DOHH2 (cell line): ENCODE results near the gene NET1.
"Not testable (repeated sequence)": the region's sequence is repeated elsewhere in the genome, so short reads cannot be mapped to it uniquely, and the experiment has no call there.

ENCODE experiments used
- H3F3A ChIP-seq: fragments of 200-600 bp; sonication (generic), shearing (Covaris generic); 2 replicates; pipeline ENCODE4 v1.6.0; 2016; ENCODE audit warnings: antibody characterized with exemption, mild to moderate bottlenecking; ENCODE audit not compliant: control insufficient read depth, insufficient read depth
- H3K27ac ChIP-seq: fragments of 200-600 bp; sonication (generic); 2 replicates; pipeline ENCODE4 v1.5.1; 2014; ENCODE audit warnings: low read depth, mild to moderate bottlenecking, low read length, moderate library complexity
- H3K27me3 ChIP-seq: fragments of 200-600 bp; sonication (generic); 2 replicates; pipeline ENCODE4 v1.6.1; 2014; ENCODE audit warnings: mild to moderate bottlenecking, low read length, mixed read lengths; ENCODE audit not compliant: control insufficient read depth
- H3K36me3 ChIP-seq: fragments of 200-600 bp; sonication (generic); 2 replicates; pipeline ENCODE4 v1.6.1; 2014; ENCODE audit warnings: mild to moderate bottlenecking, low read length, moderate library complexity, mixed read lengths; ENCODE audit not compliant: control insufficient read depth
- H3K4me1 ChIP-seq: fragments of 200-600 bp; sonication (generic); 2 replicates; pipeline ENCODE4 v1.6.1; 2014; ENCODE audit warnings: mild to moderate bottlenecking, low read length, mixed read lengths; ENCODE audit not compliant: control insufficient read depth
- H3K4me2 ChIP-seq: fragments of 200-600 bp; sonication (generic); 2 replicates; pipeline ENCODE4 v1.6.0; 2014; ENCODE audit warnings: mild to moderate bottlenecking, low read length, moderate library complexity
- H3K4me3 ChIP-seq: fragments of 200-600 bp; sonication (generic); 2 replicates; pipeline ENCODE4 v1.5.1; 2014; ENCODE audit warnings: mild to moderate bottlenecking, low read length, mixed read lengths
- H3K79me2 ChIP-seq: fragments of 200-600 bp; sonication (generic); 2 replicates; pipeline ENCODE4 v1.6.1; 2014; ENCODE audit warnings: mild to moderate bottlenecking, low read length, mixed read lengths; ENCODE audit not compliant: control insufficient read depth
- H3K9me2 ChIP-seq: fragments of 200-600 bp; sonication (generic); replicated peaks from 2 replicates; pipeline ENCODE4 v1.6.1; 2014; ENCODE audit warnings: mild to moderate bottlenecking, low read length, mixed read lengths; ENCODE audit not compliant: control insufficient read depth
- H3K9me3 ChIP-seq: fragments of 200-600 bp; sonication (generic); 2 replicates; pipeline ENCODE4 v1.6.1; 2014; ENCODE audit warnings: antibody characterized with exemption, low read length, mixed read lengths; ENCODE audit not compliant: control insufficient read depth, insufficient read depth
- H4K20me1 ChIP-seq: fragments of 200-600 bp; sonication (generic); 2 replicates; pipeline ENCODE4 v1.6.0; 2014; ENCODE audit warnings: low read depth, mild to moderate bottlenecking, antibody characterized with exemption, low read length, moderate library complexity; ENCODE audit not compliant: control insufficient read depth, insufficient read depth
- CTCF ChIP-seq: fragments of 200-600 bp; sonication (generic); IDR thresholded peaks from one replicate; pipeline ENCODE4 v1.5.1; 2014; ENCODE audit warnings: antibody characterized with exemption, mild to moderate bottlenecking, low read depth, low read length; ENCODE audit not compliant: poor library complexity, severe bottlenecking
- EZH2phosphoT487 ChIP-seq: fragments of 200-600 bp; sonication (generic); IDR thresholded peaks from 2 replicates; pipeline ENCODE4 v1.6.1; 2017; ENCODE audit warnings: borderline replicate concordance, mild to moderate bottlenecking, antibody characterized with exemption, low read length, moderate library complexity, mixed read lengths

The NET1 gene

GRCh38 chr10:5470062-5470751, 57.9 kb downstream of the NET1 start:
- TF ChIP-seq EZH2phosphoT487 (no peak), CTCF (no peak)

GRCh38 chr10:5474642-5475041, 62.3 kb downstream of the NET1 start:
- not testable (repeated sequence) for H3K4me3 ChIP-seq, H3K4me2 ChIP-seq, H3K27me3 ChIP-seq, H3K36me3 ChIP-seq, H3K9me2 ChIP-seq, H3K9me3 ChIP-seq, H3K4me1 ChIP-seq, H3K27ac ChIP-seq, H3F3A ChIP-seq, H3K79me2 ChIP-seq, H4K20me1 ChIP-seq

More at GRCh38 chr10:5470062-5470751, 57.9 kb downstream of the NET1 start:
- no peaks in the 10 kb centered on the region for H3K9me2 ChIP-seq
- H3K27me3 ChIP-seq = no peaks in the 10 kb centered on the region
- H3K4me1 ChIP-seq = no peaks in the 10 kb centered on the region
- H3K27ac ChIP-seq = no peak overlapping the region
- H3K9me3 ChIP-seq = no peaks in the 10 kb centered on the region
- no peak overlapping the region for H3K4me2 ChIP-seq
- H3K79me2 ChIP-seq = no peaks in the 10 kb centered on the region
- no peaks in the 10 kb centered on the region for H3K36me3 ChIP-seq
- H4K20me1 ChIP-seq = no peaks in the 10 kb centered on the region
- H3K4me3 ChIP-seq = no peak overlapping the region
- no peaks in the 10 kb centered on the region for H3F3A ChIP-seq

- H3K27me3 ChIP-seq, H3K4me3 ChIP-seq, H4K20me1 ChIP-seq, H3K4me2 ChIP-seq, H3K9me2 ChIP-seq, H3K27ac ChIP-seq, H3K79me2 ChIP-seq, H3F3A ChIP-seq, H3K9me3 ChIP-seq, H3K4me1 ChIP-seq, H3K36me3 ChIP-seq: not testable (repeated sequence)
Measured at GRCh38 chr10:5475088-5475487, 62.7 kb downstream of the NET1 start.

GRCh38 chr10:5475974-5476807, 63.8 kb downstream of the NET1 start:
- not testable (repeated sequence) for H3F3A ChIP-seq, H3K9me3 ChIP-seq, H3K36me3 ChIP-seq, H3K4me2 ChIP-seq, H4K20me1 ChIP-seq, H3K79me2 ChIP-seq, H3K4me1 ChIP-seq, H3K27ac ChIP-seq, H3K4me3 ChIP-seq, H3K9me2 ChIP-seq, H3K27me3 ChIP-seq
